NB4 (cell line): ENCODE results near the gene MTM1.

ENCODE experiments used
- DNase-seq: peaks from one replicate; pipeline ENCODE4 v3.0.0; 2010; ENCODE audit warnings: low read depth
- H3K4me3 ChIP-seq: one replicate; pipeline ENCODE4 v1.5.1; 2011; ENCODE audit warnings: mild to moderate bottlenecking, low read depth, low read length, moderate library complexity
- CTCF ChIP-seq: IDR thresholded peaks from one replicate; pipeline ENCODE4 v1.5.1; 2012; ENCODE audit warnings: low read depth, low read length
- MAX ChIP-seq: IDR thresholded peaks from 2 replicates; pipeline ENCODE4 v1.6.1; 2011; ENCODE audit warnings: low read depth, low read length
- MYC ChIP-seq: IDR thresholded peaks from 2 replicates; pipeline ENCODE4 v1.6.1; 2011; ENCODE audit warnings: low read depth, low read length
- POLR2A ChIP-seq: IDR thresholded peaks from 2 replicates; pipeline ENCODE4 v1.6.1; 2011; ENCODE audit warnings: mild to moderate bottlenecking; ENCODE audit not compliant: insufficient read length; ENCODE audit errors: extremely low read depth

The MTM1 gene

GRCh38 chrX:150698981-150699380 is 130.6 kb downstream of the MTM1 start:
- TF ChIP-seq CTCF = no peak
- TF ChIP-seq MAX = no peak
- TF ChIP-seq MYC = no peak
- no peak for TF ChIP-seq POLR2A
- no peak for DNase-seq
- no peak overlapping the region for H3K4me3 ChIP-seq

GRCh38 chrX:150700107-150700506 is 131.7 kb downstream of the MTM1 start:
- no peak overlapping the region for H3K4me3 ChIP-seq
- TF ChIP-seq CTCF = no peak
- no peak for TF ChIP-seq MAX
- TF ChIP-seq MYC = no peak
- no peak for TF ChIP-seq POLR2A
- no peak for DNase-seq

DNA sequence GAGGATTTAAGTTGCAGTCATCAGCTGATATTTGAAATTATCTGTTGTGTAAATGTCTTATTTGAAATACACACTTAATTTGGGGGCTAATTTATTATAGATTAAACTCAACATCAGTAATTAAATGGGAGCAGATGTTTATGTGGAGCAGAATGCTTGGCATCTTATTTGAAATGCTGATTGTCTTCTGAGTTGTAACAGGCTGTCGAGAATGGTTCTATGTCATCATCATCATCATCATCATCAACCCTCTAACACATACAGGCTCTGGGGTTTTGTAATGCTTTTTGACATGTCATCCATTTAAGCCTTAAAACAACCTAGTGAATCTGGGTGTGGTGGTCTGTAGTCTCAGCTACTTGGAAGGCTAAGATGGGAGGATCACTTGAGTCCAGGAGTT is 133.0 kb downstream of the MTM1 start:
- no peak for DNase-seq
- no peak overlapping the region for H3K4me3 ChIP-seq
- no peak for TF ChIP-seq CTCF
- TF ChIP-seq MAX = no peak
- TF ChIP-seq POLR2A = no peak
- TF ChIP-seq MYC = no peak

DNA sequence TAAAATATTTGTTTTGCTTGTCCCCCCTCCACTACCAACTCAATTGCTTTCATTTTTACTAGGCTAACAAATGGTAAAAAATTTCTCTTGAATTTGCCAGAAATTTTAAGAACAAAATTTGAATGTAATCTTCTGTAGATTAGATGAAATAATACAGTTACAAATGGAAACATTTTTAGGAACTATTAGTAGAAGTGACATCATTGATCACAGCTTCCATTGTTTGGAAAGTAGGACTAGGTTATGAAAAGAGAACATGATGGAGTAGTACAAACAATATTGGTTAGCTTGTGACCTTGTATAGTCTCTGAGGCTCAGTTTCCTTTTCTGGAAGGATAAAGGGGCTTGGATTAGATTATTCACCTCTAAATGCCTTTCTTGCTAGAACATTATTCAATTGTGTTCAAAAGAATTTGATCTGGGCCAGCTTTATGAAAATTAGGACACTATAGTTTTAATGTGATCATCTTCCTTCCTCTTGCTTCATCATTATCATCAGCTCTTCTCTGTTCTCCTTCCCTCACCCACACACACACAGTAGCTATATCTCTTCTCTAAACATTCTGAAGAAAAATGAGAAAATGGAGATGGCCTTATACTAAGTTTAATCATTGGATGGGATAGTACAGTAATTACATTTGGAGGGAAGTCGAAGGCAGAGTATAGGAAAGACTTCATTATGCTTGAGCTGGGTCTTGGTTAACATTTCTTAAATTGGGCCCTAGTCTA is 134.7 kb downstream of the MTM1 start:
- H3K4me3 ChIP-seq = no peak overlapping the region
- TF ChIP-seq MAX (no peak), MYC (no peak), POLR2A (no peak)
- no peak for DNase-seq

DNA sequence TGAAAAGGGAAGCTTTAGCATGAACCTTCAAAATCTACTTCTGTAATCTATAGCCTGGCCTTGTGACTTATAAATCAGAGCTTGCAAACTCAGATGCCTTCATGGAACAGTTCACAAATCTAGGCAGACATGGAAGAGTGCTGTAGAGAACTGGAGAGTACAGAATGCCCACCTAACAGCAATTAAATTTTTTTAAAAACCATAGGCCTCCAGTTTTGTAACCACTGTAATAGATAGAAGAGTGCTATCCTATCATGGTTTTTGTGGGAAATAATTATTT is 135.2 kb downstream of the MTM1 start:
- TF ChIP-seq POLR2A = no peak
- no peak for TF ChIP-seq MAX
- no peak for TF ChIP-seq MYC
- no peak for TF ChIP-seq CTCF
- no peak overlapping the region for H3K4me3 ChIP-seq
- DNase-seq = no peak

GRCh38 chrX:150704030-150704613 is 135.7 kb downstream of the MTM1 start:
- no peak for DNase-seq
- H3K4me3 ChIP-seq = no peak overlapping the region
- TF ChIP-seq CTCF (no peak), MAX (no peak), MYC (no peak), POLR2A (no peak)
